ENCODE results near the gene PSMB4.
"Not testable (repeated sequence)": the region's sequence is repeated elsewhere in the genome, so short reads cannot be mapped to it uniquely, and the experiment has no call there.

PSMB4 gene

DNA sequence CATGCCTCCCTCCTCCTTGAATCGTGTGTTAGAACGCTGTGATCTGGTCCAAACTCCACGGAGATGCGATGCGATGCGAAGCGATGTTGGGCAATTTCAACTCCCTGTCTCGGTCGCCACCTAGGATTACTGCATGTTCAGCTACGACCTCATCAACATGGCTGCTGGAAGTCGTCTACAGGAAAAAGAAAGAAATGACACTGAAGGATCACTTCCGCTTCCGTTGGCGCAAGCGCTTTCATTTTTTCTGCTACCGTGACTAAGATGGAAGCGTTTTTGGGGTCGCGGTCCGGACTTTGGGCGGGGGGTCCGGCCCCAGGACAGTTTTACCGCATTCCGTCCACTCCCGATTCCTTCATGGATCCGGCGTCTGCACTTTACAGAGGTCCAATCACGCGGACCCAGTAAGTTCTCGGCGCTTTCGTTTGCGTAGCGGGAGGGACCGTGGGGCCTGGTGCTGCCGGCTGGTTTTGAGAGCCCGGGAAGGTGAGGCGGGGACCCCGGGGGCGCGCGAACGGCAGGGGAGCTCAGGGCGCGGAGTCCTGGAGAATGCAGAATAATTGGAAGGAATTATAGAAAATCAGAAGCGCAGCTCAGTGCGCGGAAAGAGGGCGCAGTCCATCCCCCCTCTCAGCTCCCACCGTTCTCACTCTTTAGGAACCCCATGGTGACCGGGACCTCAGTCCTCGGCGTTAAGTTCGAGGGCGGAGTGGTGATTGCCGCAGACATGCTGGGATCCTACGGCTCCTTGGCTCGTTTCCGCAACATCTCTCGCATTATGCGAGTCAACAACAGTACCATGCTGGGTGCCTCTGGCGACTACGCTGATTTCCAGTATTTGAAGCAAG lies at the start of gene PSMB4:
PSMB4 (plus strand) TSS at position 250 of the 848 bp plus-strand sequence; CDS start at position 265, 15 bp downstream.
- peak; percentile 75 for DNase-seq

- DNase-seq, result not testable (repeated sequence)
Measured at GRCh38 chr1:151350323-151350722, 49.0 kb upstream of the PSMB4 start.

GRCh38 chr1:151352021-151352718 lies 47.2 kb upstream of the PSMB4 start:
- DNase-seq, result no peak

- no peak for DNase-seq
Measured at GRCh38 chr1:151356696-151357095, 42.7 kb upstream of the PSMB4 start.

DNA sequence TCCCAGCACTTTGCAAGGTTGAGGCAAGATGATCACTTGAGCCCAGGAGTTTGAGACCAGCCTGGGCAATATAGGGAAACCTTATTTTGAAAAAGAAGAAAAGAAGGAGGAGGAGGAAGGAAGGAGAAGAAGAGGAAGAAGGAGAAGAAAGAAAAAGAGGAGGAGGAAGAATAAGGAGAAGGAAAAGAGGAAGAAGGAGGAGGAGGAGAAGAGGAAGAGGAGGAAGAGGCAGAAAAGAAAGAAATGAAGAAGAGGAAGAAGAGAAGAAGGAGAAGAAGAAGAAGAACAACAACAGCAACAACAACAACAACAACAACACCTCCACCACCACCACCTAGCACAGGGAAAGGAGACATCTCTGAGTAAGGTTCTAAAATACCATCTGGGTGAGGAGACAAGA lies 37.5 kb upstream of the PSMB4 start:
- no peak for DNase-seq

DNA sequence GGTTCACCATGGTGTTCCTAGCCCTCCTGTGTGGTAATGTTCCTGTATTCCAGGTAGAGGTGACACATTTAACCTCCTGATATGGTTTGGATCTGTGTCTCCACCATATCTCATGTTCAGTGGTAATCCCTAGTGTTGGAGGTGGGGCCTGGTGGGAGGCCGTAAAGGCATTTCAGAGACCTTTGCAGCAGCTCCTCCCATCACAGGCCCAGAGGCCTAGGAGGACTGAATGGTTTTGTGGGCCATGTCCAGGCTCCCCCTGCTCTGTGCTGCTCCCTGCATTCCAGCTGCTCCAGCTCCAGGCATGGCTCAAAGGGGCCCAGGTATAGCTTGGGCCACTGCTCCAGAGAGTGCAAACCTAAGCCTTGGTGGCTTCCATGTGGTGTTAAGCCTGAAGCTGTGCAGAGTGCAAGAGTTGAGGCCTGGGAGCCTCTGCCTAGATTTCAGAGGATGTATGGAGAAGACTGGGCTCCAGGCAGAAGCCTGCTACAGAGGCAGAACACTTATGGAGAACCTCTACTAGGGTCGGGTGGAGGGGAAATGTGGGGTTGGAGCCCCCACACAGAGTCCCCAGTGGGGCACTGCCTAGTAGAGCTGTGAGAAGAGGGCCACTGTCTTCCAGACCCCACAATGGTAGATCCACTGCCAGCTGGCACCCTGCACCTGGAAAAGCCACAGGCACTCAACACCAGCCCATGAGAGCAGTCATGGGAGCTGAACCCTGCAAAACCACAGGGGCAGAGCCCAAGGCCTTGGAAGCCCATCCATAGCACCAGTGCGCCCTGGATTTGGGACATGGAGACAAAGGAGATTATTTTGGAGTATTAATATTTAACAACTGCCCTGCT lies 36.8 kb upstream of the PSMB4 start:
- no peak for DNase-seq

- no peak for DNase-seq
Measured at GRCh38 chr1:151364996-151365395, 34.4 kb upstream of the PSMB4 start.

DNA sequence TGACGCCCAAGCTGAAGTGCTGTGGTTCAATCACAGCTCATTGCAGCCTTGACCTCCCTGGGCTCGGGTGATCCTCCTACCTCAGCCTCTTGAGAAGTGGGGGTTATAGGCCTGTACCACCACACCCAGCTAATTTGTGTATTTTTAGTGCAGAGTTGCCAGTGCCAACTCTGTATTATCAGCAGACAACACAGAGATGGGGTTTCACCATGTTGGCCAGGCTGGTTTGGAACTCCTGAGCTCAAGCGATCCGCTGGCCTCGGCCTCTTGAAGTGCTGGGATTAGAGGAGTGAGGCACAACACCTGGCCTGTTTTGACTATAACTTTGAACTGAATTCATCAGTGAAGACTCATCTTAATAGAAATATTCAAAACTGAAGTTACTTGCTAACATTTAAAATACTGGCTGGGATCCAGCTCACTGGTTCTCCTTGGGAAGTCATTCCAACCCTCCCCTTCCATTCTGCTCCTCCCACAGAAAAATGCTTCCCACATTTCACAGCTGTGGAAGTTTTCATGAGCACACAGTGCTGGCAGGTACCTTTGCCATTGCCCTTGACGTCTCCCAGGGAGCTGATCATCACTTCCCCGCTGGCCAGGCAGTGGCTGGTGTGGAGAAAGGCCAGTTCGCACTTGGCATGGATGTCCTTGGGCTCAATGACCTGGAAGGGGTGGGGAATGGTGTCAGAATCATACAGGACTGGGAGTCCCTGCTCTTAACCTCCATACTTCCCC lies 31.5 kb upstream of the PSMB4 start:
- DNase-seq, result no peak

DNA sequence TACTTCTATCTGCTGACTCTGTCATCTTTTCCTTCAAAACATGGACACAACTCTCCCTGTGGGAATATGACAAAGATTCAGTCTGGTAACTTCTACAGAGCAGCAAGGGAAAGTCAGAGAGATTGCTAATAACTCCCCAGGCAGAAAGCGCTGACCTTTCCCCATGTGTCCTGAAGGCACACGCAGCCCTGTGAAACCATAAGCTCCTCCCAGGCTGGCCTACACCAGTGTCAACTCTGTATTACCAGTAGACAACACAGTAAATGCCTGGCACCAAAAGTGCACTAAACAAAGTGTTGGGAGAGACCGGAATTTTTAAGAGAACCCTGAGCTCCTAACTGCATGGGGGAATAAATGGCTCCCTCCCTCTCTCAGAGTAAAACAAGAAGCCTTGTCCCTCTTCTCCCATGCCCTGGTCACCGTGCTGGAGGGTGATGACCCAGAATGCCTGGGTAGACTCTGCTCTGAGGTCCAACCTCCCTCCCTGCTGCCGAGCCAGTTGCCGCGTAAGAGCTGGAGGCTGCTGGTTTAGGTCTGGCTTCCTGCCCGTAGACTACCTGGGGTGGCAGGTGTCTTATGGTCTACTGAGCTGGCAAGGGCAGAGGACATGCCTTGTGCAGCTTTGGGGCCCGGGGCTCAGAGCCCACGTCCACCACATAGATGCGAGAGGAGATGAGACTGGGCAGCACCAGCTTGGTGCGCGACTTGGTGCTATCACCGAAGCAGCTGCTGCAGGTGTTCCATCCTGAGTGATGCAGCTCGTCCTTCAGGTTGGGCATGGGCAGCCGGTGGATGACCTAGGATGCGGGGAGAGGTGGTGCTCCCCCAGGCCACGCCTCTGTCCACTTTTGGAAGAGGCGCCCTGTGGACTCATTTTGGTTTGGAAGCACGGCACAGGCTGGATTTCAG lies 30.7 kb upstream of the PSMB4 start:
- DNase-seq, result no peak

- no peak for DNase-seq
Measured at GRCh38 chr1:151369302-151369610, 30.1 kb upstream of the PSMB4 start.

- DNase-seq, result no peak
Measured at GRCh38 chr1:151369621-151370048, 29.7 kb upstream of the PSMB4 start.

GRCh38 chr1:151370211-151370911 lies 29.0 kb upstream of the PSMB4 start:
- DNase-seq, result no peak

DNA sequence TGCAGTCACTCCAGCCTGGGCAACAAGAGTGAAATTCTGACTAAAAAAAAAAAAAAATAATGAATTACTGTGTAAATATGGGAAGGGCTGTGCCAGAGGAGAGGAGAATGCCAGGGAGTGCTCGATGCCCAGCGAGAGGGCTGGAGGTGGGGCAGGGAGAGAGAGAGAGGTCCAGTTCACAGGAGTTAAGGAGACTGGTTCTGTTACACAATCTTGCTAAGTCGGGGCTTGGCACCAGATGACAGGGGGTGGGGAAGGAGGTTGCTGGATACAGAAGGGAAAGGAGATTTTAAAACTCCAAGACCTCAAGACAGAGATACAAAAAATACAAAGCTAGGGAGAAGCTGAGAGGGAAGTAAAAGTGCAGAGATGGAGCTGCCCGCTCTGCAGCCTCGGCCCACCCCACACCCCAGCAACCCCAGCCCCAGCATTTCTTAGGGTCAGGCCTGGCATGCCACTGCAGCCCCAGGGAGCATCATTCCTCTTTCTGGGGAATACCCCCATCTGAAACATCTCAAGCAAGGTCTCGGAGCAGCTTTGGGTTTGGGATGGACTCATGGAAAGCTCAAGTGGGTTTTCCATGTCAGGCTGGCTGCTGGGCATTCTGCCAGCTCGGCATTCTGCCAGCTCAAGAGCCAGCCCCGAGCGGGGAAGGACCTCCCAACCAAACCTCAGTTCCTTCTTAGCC lies 27.9 kb upstream of the PSMB4 start:
- DNase-seq, result no peak

DNA sequence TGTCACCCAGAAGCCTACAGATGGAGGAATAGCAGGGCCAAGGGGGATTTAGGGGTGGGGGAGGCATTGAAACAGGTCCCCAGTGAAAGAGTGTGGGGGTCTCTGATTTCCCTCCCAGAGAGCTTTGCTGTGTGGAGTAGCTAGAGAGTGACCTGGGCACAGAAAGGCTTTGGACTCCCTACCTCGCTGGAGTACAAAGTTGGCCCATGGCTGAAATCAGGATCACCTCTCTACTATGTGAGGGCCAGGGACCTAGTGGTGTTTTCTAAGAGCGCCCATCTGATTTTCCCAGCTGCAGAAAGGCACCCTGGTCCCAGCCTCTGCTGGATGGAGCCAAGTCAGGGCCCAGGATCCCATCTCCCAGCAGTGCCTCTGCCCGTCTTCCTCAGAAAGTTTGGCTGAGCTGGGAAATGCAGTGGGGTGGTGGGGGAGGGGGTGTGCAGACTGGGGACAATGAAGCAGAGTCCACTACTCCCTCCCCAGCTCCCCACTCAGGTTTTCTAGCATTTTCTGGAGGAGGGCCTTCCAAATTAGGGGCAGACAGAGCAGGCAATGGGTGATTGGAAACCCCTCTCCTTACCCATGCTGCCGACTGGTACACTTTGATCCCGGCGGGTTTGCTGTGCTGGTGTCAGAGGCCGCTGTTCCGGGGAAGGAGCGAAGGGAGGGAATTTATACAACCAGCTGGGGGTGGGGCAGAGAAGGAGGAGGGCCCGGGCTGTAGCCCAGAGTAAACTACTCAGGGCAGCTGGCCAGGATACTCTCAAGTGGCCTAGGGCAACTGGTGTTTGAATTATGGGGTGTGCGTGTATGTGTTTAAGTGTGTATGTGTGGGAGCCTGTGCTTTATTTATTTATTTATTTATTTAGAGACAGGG lies 27.1 kb upstream of the PSMB4 start, which contains the start of gene SELENBP1:
SELENBP1 (minus strand) TSS at position 648 of the 877 bp plus-strand sequence; CDS start at position 584, 64 bp downstream.
- DNase-seq, result no peak

GRCh38 chr1:151373196-151373595 lies 26.2 kb upstream of the PSMB4 start:
- no peak for DNase-seq

GRCh38 chr1:151377150-151377884 lies 22.1 kb upstream of the PSMB4 start:
- no peak for DNase-seq

- no peak for DNase-seq
Measured at GRCh38 chr1:151384584-151384983, 14.8 kb upstream of the PSMB4 start.

DNA sequence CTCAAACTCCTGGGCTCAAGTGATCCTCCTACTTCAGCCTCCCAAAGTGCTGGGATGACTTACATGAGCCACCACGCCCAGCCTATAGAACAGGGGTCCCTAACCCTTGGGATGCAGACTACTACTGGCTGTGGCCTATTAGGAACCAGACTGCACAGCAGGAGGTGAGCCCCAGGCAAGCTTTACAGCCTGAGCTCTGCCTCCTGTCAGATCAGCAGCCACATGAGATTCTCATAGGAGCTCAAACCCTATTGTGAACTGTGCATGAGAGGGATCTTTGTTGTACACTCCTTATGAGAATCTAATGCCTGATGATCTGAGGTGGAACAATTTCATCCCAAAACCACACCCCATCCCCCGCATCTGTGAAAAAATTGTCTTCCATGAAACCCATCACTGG lies 13.4 kb upstream of the PSMB4 start:
- no peak for DNase-seq
